Pancreas (tissue), 10 donors: ENCODE results near the gene MYH14. TPM values are rescaled to one million over a fixed set of nuclear protein-coding genes. Genes with fewer than 3 reads are reported as not detected.
A peak's percentile ranks its signal among the peaks of the same experiment; 100 is the strongest.

Source experiments
- ATAC-seq, 4 donors: fragments of 200-7000 bp; cut with Tn5 transposase; one replicate each; pipeline versions ENCODE4 v1.8.0 to v1.9.1; 2020; ENCODE audit warnings: mild to moderate bottlenecking in 4 of 4, moderate library complexity in 4 of 4
- DNase-seq, 6 donors: peaks; one replicate each; pipeline ENCODE4 v3.0.0-alpha.2; 2020
- FAIRE-seq: peaks from 2 replicates; lab custom pipeline; 2012; peaks lifted over from hg19 to GRCh38; lab: Jason Lieb, UNC
- H3K27ac ChIP-seq, 4 donors: fragments of 200-600 bp; sonication (generic); 1 replicate in 3 of 4; 2 replicates in 1 of 4; pipeline versions ENCODE4 v1.5.0 to v1.8.0; 2020
- H3K27me3 ChIP-seq, 4 donors: fragments of 200-600 bp; one replicate each; pipeline ENCODE4 v1.8.0; 2021
- H3K36me3 ChIP-seq, 3 donors: fragments of 200-600 bp; sonication (generic) in 1 of 3; one replicate each; pipeline versions ENCODE4 v1.5.0 to v1.8.0; 2020 to 2021
- H3K4me1 ChIP-seq, 3 donors: fragments of 200-600 bp; one replicate each; pipeline ENCODE4 v1.8.0; 2021
- H3K4me3 ChIP-seq, 4 donors: fragments of 200-600 bp; sonication (generic) in 2 of 4; one replicate each; pipeline versions ENCODE4 v1.5.0 to v1.8.0; 2020 to 2021
- H3K9me3 ChIP-seq, 4 donors: fragments of 200-600 bp; one replicate each; pipeline ENCODE4 v1.8.0; 2021
- WGBS, 2 donors: extraction: QIAGEN DNeasy Blood & Tissue Kit; methylation state at CpG; one replicate each; pipeline ENCODE4 v1.1.7; 2013; 5-methylcytosine and 5-hydroxymethylcytosine counted together
- intact Hi-C, 3 donors: fragments of 100-400 bp; cut with DNase I; formaldehyde crosslinking; loops; one replicate each; pipeline versions ENCODE4 v1.11.1 to v1.14.2; 2022
- polyA plus RNA-seq, 2 donors: library from polyadenylated mRNA; stranded (reverse); fragments of 200-250 nt; gene quantifications; one replicate each; pipeline ENCODE4 v1.2.3, GENCODE V29; 2013
- total RNA-seq, 6 donors: library from RNA; stranded (reverse); fragmentation: NEBNext Ultra II Directional in 4 of 6; extraction: Animal tissue kit (Norgen Biotek cat#: 25700) in 4 of 6; gene quantifications; one replicate each; pipeline versions ENCODE4 v1.2.1 to v1.2.4, GENCODE V29; 2021 to 2023
- TF ChIP-seq, protein P1 (sequence below), 4 donors: fragments of 200-600 bp; sonication (generic) in 3 of 4; IDR thresholded peaks; one replicate each; pipeline versions ENCODE4 v1.5.0 to v1.8.0; 2021; ENCODE audit warnings: antibody characterized with exemption in 4 of 4
- donor health status: healthy with polysubstance abuse.
- donor health status: DM: no; HTN: no; CAD: no; lungs with moderate emphysema.
- donor health status: DM: no; HTN: no; CAD: no.
- donor health status: control.
- donor health status: control.
- donor health status: Bipolar disorder and iron deficiency.
- donor health status: DM: yes; HTN: yes; CAD: no.
- donor health status: DM: no; HTN: no; CAD: no.
- donor health status: DM: no; HTN: no; CAD: no.
- donor health status: DM: yes; HTN: yes; CAD: no.

The MYH14 gene
- total and polyA plus RNA-seq, 8 donors = 21.4 to 75.7 (median 34.4) TPM

DNA sequence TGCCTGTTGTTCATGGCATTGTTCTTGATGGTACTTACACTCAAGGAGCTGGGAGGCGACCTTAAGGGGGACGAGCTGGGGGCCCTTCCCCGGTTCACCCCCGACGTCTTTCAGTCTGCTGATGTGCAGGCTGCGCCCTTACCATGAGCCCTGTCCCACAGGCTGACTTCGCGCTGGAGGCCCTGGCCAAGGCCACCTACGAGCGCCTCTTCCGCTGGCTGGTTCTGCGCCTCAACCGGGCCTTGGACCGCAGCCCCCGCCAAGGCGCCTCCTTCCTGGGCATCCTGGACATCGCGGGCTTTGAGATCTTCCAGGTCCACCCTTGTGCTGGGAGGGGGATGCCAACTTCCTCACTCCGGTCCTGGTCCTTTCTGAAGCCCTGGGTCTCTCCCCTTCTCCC is 45.4 kb downstream of the MYH14 start:
- Histone ChIP-seq H3K4me3 (no peak overlapping the region), H3K27ac (no peak overlapping the region), H3K27me3 (no peaks in the 10 kb centered on the region), H3K36me3 (peaks cover 0 to 38% (median 6%) of the 10 kb centered on the region in 3 donors), H3K9me3 (no peaks in the 10 kb centered on the region), H3K4me1 (no peaks in the 10 kb centered on the region)
- intact Hi-C loops = no loop called here
- ATAC-seq = no peak
- DNase-seq = no peak
- no peak for FAIRE-seq
- 93 to 97% methylated on average over 19 of the region's 19 CpGs for WGBS, 2 donors
- TF ChIP-seq, protein P1, sequence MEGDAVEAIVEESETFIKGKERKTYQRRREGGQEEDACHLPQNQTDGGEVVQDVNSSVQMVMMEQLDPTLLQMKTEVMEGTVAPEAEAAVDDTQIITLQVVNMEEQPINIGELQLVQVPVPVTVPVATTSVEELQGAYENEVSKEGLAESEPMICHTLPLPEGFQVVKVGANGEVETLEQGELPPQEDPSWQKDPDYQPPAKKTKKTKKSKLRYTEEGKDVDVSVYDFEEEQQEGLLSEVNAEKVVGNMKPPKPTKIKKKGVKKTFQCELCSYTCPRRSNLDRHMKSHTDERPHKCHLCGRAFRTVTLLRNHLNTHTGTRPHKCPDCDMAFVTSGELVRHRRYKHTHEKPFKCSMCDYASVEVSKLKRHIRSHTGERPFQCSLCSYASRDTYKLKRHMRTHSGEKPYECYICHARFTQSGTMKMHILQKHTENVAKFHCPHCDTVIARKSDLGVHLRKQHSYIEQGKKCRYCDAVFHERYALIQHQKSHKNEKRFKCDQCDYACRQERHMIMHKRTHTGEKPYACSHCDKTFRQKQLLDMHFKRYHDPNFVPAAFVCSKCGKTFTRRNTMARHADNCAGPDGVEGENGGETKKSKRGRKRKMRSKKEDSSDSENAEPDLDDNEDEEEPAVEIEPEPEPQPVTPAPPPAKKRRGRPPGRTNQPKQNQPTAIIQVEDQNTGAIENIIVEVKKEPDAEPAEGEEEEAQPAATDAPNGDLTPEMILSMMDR (IDR thresholded peaks at IDR 0.05) = no peak

DNA sequence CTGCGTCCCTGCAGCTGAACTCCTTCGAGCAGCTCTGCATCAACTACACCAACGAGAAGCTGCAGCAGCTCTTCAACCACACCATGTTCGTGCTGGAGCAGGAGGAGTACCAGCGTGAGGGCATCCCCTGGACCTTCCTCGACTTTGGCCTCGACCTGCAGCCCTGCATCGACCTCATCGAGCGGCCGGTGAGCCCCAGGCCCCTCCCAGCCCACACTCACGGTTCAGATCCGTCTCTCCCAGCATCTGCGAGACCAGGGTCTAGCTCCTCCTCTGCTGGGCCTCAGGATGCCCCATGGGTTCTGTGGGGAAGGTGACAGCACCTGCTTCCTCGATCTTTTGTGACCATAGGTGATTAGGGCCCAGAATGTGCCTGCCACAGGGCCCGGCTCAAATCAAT is 46.2 kb downstream of the MYH14 start:
- Histone ChIP-seq H3K27ac (no peak overlapping the region), H3K4me3 (no peak overlapping the region), H3K9me3 (no peaks in the 10 kb centered on the region), H3K27me3 (no peaks in the 10 kb centered on the region), H3K36me3 (peaks cover 0 to 45% (median 6%) of the 10 kb centered on the region in 3 donors), H3K4me1 (no peaks in the 10 kb centered on the region)
- ATAC-seq = no peak
- no peak for DNase-seq
- intact Hi-C loops = no loop called here
- FAIRE-seq = no peak
- TF ChIP-seq, protein P1 (IDR thresholded peaks at IDR 0.05) = no peak
- whole genome bisulfite sequencing, 2 donors = 82 to 86% methylated on average over 16 of the region's 16 CpGs

GRCh38 chr19:50250450-50251136 is 47.2 kb downstream of the MYH14 start:
- no peaks in the 10 kb centered on the region for H3K27me3 ChIP-seq
- no peaks in the 10 kb centered on the region for H3K9me3 ChIP-seq
- intact Hi-C loops = no loop called here
- no peaks in the 10 kb centered on the region for H3K4me1 ChIP-seq
- H3K4me3 ChIP-seq = no peak overlapping the region
- peaks cover 0 to 47% (median 6%) of the 10 kb centered on the region in 3 donors for H3K36me3 ChIP-seq
- no peak overlapping the region for H3K27ac ChIP-seq
- ATAC-seq (no peak), FAIRE-seq (no peak), DNase-seq (no peak)
- TF ChIP-seq, protein P1 (IDR thresholded peaks at IDR 0.05) = no peak
- WGBS, 2 donors = 96 to 97% methylated on average over 15 of the region's 15 CpGs

DNA sequence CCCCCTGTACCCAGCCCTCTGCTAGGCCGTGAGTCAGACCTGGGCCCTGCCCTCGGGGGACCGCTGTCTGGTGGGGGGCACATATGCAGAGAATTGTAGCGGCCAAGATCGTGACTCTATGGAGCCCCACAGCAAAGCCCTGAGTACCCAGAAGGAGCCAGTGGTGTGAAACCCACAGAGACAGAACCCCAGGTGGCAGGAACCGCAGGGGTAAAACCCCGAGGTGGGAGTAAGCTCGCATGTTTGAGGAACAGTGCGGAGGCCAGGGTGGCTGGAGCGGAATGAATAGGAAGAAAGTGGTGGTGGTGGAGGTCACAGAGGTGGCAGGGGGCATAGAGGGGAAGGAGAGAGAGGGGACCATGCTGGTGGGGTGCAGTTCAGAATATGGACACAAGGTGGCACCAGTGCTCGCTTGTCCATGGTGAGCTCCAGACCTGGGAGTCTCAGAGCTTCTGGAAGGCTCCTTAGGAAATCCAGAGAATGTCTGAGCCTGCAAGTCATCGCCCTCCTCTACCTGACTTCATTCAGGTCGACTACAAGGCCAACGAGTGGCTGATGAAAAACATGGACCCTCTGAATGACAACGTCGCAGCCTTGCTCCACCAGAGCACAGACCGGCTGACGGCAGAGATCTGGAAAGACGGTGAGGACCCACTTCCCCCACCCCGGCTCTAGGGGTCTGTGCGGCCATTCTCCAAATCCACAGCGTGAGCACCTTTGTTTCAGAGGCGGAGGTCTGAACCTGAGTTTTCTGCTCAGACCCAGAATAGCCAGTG is 48.9 kb downstream of the MYH14 start:
- 96 to 97% methylated on average over 23 of the region's 23 CpGs for WGBS, 2 donors
- DNase-seq = peak in 1 of 6 donors; percentile 22
- no peaks in the 10 kb centered on the region for H3K4me1 ChIP-seq
- no peaks in the 10 kb centered on the region for H3K9me3 ChIP-seq
- TF ChIP-seq, protein P1 (IDR thresholded peaks at IDR 0.05) = peak; percentile 20 to 37 (median 30)
- ATAC-seq = peak in 2 of 4 donors; percentile 47 to 61
- no peaks in the 10 kb centered on the region for H3K27me3 ChIP-seq
- H3K27ac ChIP-seq = no peak overlapping the region
- peaks cover 0 to 49% (median under 1%) of the 10 kb centered on the region in 3 donors for H3K36me3 ChIP-seq
- FAIRE-seq = no peak
- no peak overlapping the region for H3K4me3 ChIP-seq
- intact Hi-C loops = no loop called here
